GM23248 (cell line): ENCODE measurements around the gene SLITRK5. TPM values are rescaled to one million over a fixed set of nuclear protein-coding genes. Genes with fewer than 3 reads are reported as not detected.

Experiments used
- DNase-seq: peaks from one replicate; pipeline ENCODE4 v3.0.0-alpha.2; 2015
- H2AFZ ChIP-seq: fragments of 200-600 bp; sonication (generic); 2 replicates; pipeline ENCODE4 v1.6.1; 2016; ENCODE audit warnings: antibody characterized with exemption
- H3F3A ChIP-seq: fragments of 200-600 bp; sonication (generic); 2 replicates; pipeline ENCODE4 v1.6.1; 2016; ENCODE audit warnings: mild to moderate bottlenecking, antibody characterized with exemption, mixed run types; ENCODE audit not compliant: insufficient read depth
- H3K27ac ChIP-seq: fragments of 200-600 bp; sonication (generic); 2 replicates; pipeline ENCODE4 v1.5.1; 2016; ENCODE audit warnings: mild to moderate bottlenecking
- H3K27me3 ChIP-seq: fragments of 200-600 bp; sonication (generic); replicated peaks from 2 replicates; pipeline ENCODE4 v1.6.1; 2016; ENCODE audit warnings: mild to moderate bottlenecking; ENCODE audit not compliant: insufficient read depth
- H3K36me3 ChIP-seq: fragments of 200-600 bp; sonication (generic); 2 replicates; pipeline ENCODE4 v1.6.1; 2016; ENCODE audit warnings: low read depth, mild to moderate bottlenecking
- H3K4me1 ChIP-seq: fragments of 200-600 bp; sonication (generic); 2 replicates; pipeline ENCODE4 v1.6.1; 2016; ENCODE audit warnings: mild to moderate bottlenecking; ENCODE audit not compliant: insufficient read depth
- H3K4me2 ChIP-seq: fragments of 200-600 bp; sonication (generic); one replicate; pipeline ENCODE4 v1.6.1; 2016; ENCODE audit warnings: mild to moderate bottlenecking; ENCODE audit not compliant: unreplicated experiment
- H3K4me3 ChIP-seq: fragments of 200-600 bp; sonication (generic); 2 replicates; pipeline ENCODE4 v1.5.1; 2016; ENCODE audit warnings: mild to moderate bottlenecking
- H3K79me2 ChIP-seq: fragments of 200-600 bp; sonication (generic); 2 replicates; pipeline ENCODE4 v1.6.1; 2016; ENCODE audit warnings: mild to moderate bottlenecking; ENCODE audit not compliant: insufficient read depth
- H3K9ac ChIP-seq: fragments of 200-600 bp; sonication (generic); 2 replicates; pipeline ENCODE4 v1.6.1; 2016; ENCODE audit warnings: mild to moderate bottlenecking
- H3K9me2 ChIP-seq: fragments of 200-600 bp; sonication (generic); 2 replicates; pipeline ENCODE4 v1.6.1; 2016; ENCODE audit warnings: mixed run types, mild to moderate bottlenecking, moderate library complexity; ENCODE audit not compliant: insufficient read depth
- H3K9me3 ChIP-seq: fragments of 200-600 bp; sonication (generic); one replicate; pipeline ENCODE4 v1.6.1; 2017; ENCODE audit warnings: low read depth
- H4K20me1 ChIP-seq: fragments of 200-600 bp; sonication (generic); 2 replicates; pipeline ENCODE4 v1.6.0; 2016; ENCODE audit not compliant: insufficient read depth
- EZH2 ChIP-seq: fragments of 200-600 bp; sonication (generic); IDR thresholded peaks from 2 replicates; pipeline ENCODE4 v1.6.1; 2018; ENCODE audit warnings: antibody characterized with exemption, mild to moderate bottlenecking; ENCODE audit not compliant: insufficient read depth, poor library complexity, severe bottlenecking
- EZH2phosphoT487 ChIP-seq: fragments of 200-600 bp; sonication (generic); IDR thresholded peaks from 2 replicates; pipeline ENCODE4 v1.6.1; 2018; ENCODE audit warnings: antibody characterized with exemption, moderate library complexity, mild to moderate bottlenecking, low read depth; ENCODE audit not compliant: insufficient read depth
- WGBS, 2 experiments: methylation state at CpG; one replicate each; pipeline ENCODE4 v1.1.6; 2015 to 2017; ENCODE audit warnings: low lambda C conversion rate in 2 of 2, low coverage in 1 of 2; ENCODE audit errors: missing lambda C conversion rate in 2 of 2; 5-methylcytosine and 5-hydroxymethylcytosine counted together
- in situ Hi-C: fragments of 300-500 bp; cut with MboI; formaldehyde crosslinking; loops from 2 replicates; pipeline ENCODE4 v1.15.0; 2020
- polyA plus RNA-seq: library from polyadenylated mRNA; unstranded; fragments of >200 nt; fragmentation: Nextera tagmentation; extraction: Ambion mirVana; gene quantifications from 2 replicates; pipeline ENCODE4 v1.2.1, GENCODE V29; 2016
- total RNA-seq: library from RNA; depleted of rRNA; stranded (reverse); fragments of >200 nt; shearing (Covaris generic); gene quantifications from 2 replicates; pipeline ENCODE4 v1.2.3, GENCODE V29; 2014

The SLITRK5 gene
- total and polyA plus RNA-seq, 2 experiments from 2014 or later = not detected

DNA sequence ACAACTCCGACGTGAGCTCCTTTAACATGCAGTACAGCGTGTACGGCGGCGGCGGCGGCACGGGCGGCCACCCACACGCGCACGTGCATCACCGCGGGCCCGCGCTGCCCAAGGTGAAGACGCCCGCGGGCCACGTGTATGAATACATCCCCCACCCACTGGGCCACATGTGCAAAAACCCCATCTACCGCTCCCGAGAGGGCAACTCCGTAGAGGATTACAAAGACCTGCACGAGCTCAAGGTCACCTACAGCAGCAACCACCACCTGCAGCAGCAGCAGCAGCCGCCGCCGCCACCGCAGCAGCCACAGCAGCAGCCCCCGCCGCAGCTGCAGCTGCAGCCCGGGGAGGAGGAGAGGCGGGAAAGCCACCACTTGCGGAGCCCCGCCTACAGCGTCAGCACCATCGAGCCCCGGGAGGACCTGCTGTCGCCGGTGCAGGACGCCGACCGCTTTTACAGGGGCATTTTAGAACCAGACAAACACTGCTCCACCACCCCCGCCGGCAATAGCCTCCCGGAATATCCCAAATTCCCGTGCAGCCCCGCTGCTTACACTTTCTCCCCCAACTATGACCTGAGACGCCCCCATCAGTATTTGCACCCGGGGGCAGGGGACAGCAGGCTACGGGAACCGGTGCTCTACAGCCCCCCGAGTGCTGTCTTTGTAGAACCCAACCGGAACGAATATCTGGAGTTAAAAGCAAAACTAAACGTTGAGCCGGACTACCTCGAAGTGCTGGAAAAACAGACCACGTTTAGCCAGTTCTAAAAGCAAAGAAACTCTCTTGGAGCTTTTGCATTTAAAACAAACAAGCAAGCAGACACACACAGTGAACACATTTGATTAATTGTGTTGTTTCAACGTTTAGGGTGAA, 6.6 kb downstream of the SLITRK5 start:
- H3K9me3 ChIP-seq = no peaks in the 10 kb centered on the region
- H3K9me2 ChIP-seq = no peaks in the 10 kb centered on the region
- H3K4me2 ChIP-seq = peak overlapping the region; percentile 81
- H3K9ac ChIP-seq = no peak overlapping the region
- H3K79me2 ChIP-seq = no peaks in the 10 kb centered on the region
- H4K20me1 ChIP-seq = no peaks in the 10 kb centered on the region
- peak; percentile 8 for DNase-seq
- in situ Hi-C loops = no loop called here
- peak overlapping the region; percentile 60 for H2AFZ ChIP-seq
- H3K36me3 ChIP-seq = no peaks in the 10 kb centered on the region
- H3F3A ChIP-seq = no peaks in the 10 kb centered on the region
- H3K27me3 ChIP-seq = peaks cover 48% of the 10 kb centered on the region
- 4 to 5% methylated on average over 56 to 60 of the region's 60 CpGs for WGBS, 2 experiments
- TF ChIP-seq EZH2 (no peak), EZH2phosphoT487 (no peak)
- no peak overlapping the region for H3K27ac ChIP-seq
- H3K4me1 ChIP-seq = no peaks in the 10 kb centered on the region
- H3K4me3 ChIP-seq = peak overlapping the region; percentile 62

GRCh38 chr13:87678372-87678752, 7.2 kb downstream of the SLITRK5 start:
- TF ChIP-seq EZH2phosphoT487 = no peak
- no peak for TF ChIP-seq EZH2
- H2AFZ ChIP-seq = peak overlapping the region; percentile 60
- peak overlapping the region; percentile 62 for H3K4me3 ChIP-seq
- no peaks in the 10 kb centered on the region for H3K9me3 ChIP-seq
- no peaks in the 10 kb centered on the region for H4K20me1 ChIP-seq
- H3F3A ChIP-seq = no peaks in the 10 kb centered on the region
- DNase-seq = no peak
- no peaks in the 10 kb centered on the region for H3K79me2 ChIP-seq
- no peaks in the 10 kb centered on the region for H3K9me2 ChIP-seq
- WGBS, 2 experiments = 38 to 50% methylated on average over 7 to 8 of the region's 8 CpGs
- H3K4me1 ChIP-seq = no peaks in the 10 kb centered on the region
- in situ Hi-C loops = no loop called here
- H3K27ac ChIP-seq = no peak overlapping the region
- peak overlapping the region; percentile 81 for H3K4me2 ChIP-seq
- no peak overlapping the region for H3K9ac ChIP-seq
- peaks cover 43% of the 10 kb centered on the region for H3K27me3 ChIP-seq
- H3K36me3 ChIP-seq = no peaks in the 10 kb centered on the region

GRCh38 chr13:87680298-87680697, 9.1 kb downstream of the SLITRK5 start:
- Histone ChIP-seq H3K27ac (no peak overlapping the region), H3K9ac (no peak overlapping the region), H3K79me2 (no peaks in the 10 kb centered on the region), H3K4me2 (no peak overlapping the region), H2AFZ (no peak overlapping the region), H3F3A (no peaks in the 10 kb centered on the region), H3K9me3 (no peaks in the 10 kb centered on the region), H4K20me1 (no peaks in the 10 kb centered on the region), H3K9me2 (no peaks in the 10 kb centered on the region), H3K4me3 (no peak overlapping the region), H3K4me1 (no peaks in the 10 kb centered on the region), H3K27me3 (peaks cover 24% of the 10 kb centered on the region), H3K36me3 (no peaks in the 10 kb centered on the region)
- TF ChIP-seq EZH2 (no peak), EZH2phosphoT487 (no peak)
- in situ Hi-C loops = no loop called here
- no peak for DNase-seq
- 0 to 2% methylated on average over 1 of the region's 1 CpG for WGBS, 2 experiments

DNA sequence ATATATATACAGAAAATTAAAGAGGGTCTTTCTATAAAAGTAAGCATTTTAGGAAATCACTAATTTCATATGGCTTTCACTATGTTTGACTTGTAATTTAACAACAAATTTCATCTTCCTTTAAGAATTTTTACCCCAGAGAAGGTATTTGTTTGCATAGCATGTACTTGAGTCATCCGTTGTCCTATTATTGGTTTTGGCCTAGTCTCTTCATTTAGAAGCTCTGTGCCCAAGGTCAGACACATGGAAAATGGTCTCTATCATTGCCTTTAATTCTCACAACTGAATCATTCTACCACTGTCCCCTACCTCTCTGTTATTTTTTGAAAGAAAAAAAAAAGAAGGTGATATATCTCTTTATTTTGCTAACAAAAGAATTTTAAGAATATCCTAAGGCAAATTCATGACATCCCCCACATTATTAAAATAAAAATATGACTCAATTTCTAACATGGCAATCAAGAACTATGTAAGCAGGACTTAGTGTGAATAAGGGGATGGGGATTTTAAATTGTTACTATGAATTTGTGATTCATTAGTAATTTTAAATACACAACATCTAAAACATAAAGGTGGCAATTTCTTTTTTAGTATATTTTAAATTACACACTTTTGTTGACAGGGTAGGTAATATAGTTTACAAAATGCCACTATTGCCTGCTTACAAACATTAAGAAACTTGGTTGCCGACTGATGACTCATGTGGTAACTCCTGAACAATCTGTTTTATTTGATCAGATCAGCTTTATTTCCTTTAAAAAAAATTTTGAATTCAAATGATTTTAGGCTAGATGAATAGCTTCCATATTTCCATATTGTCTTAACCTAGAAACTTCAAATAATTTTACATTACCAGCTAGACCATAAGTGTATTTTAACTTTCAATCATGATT, 13.9 kb downstream of the SLITRK5 start:
- Histone ChIP-seq H3K4me2 (no peak overlapping the region), H3K9me2 (no peaks in the 10 kb centered on the region), H2AFZ (no peak overlapping the region), H3K9ac (no peak overlapping the region), H3K4me1 (no peaks in the 10 kb centered on the region), H4K20me1 (no peaks in the 10 kb centered on the region), H3K9me3 (no peaks in the 10 kb centered on the region), H3K36me3 (no peaks in the 10 kb centered on the region), H3K4me3 (no peak overlapping the region), H3F3A (no peaks in the 10 kb centered on the region), H3K27ac (no peak overlapping the region), H3K79me2 (no peaks in the 10 kb centered on the region), H3K27me3 (no peaks in the 10 kb centered on the region; the same call in 1 of the 2 replicates)
- DNase-seq = peak; percentile 21
- TF ChIP-seq EZH2phosphoT487 (no peak), EZH2 (no peak)
- WGBS, 2 experiments = 53 to 57% methylated on average over 2 of the region's 2 CpGs
- in situ Hi-C loops = no loop called here
